A549 (cell line): ENCODE results near the gene CDT1. TPM values are rescaled to one million over a fixed set of nuclear protein-coding genes. Genes with fewer than 3 reads are reported as not detected.

Experiments used
- ATAC-seq, 2 experiments: fragments of 200-7000 bp in 1 of 2; fragments of >200 bp in 1 of 2; cut with Nextera tagmentation in 1 of 2; cut with Tn5 transposase in 1 of 2; 3 replicates each; pipeline versions ENCODE4 v1.8.0 to v1.9.1; 2018 to 2020; ENCODE audit warnings: mild to moderate bottlenecking in 1 of 2, moderate library complexity in 1 of 2
- CTCF ChIA-PET: fragments of 300-600 bp; sonication (Branson Sonifier 250); formaldehyde crosslinking; extraction: SDS; loops from one replicate; lab custom pipeline; 2021; ENCODE audit warnings: antibody characterized with exemption, inconsistent platforms; lab: Yijun Ruan, JAX
- POLR2A ChIA-PET: fragments of 350-600 bp; formaldehyde crosslinking; extraction: SDS; loops from one replicate; lab custom pipeline; 2021; ENCODE audit warnings: antibody characterized with exemption, inconsistent platforms; lab: Yijun Ruan, JAX
- DNase-seq, 2 experiments: peaks; one replicate each; pipeline versions ENCODE4 v3.0.0 to v3.0.0-alpha.2; 2011 to 2016; ENCODE audit warnings: low read depth in 1 of 2, low spot score in 1 of 2
- FAIRE-seq: peaks from 2 replicates; lab custom pipeline; 2011; peaks lifted over from hg19 to GRCh38; lab: Jason Lieb, UNC
- H3K27ac ChIP-seq, 2 experiments: fragments of >200 bp; sonication (Bioruptor Twin); formaldehyde crosslinking; 3 replicates each; pipeline ENCODE4 v1.5.1; 2016 to 2017
- H3K4me1 ChIP-seq: fragments of >200 bp; sonication (Bioruptor Twin); formaldehyde crosslinking; 3 replicates; pipeline ENCODE4 v1.6.1; 2016
- H3K4me2 ChIP-seq: fragments of >200 bp; sonication (Bioruptor Twin); formaldehyde crosslinking; 3 replicates; pipeline ENCODE4 v1.6.1; 2016
- H3K4me3 ChIP-seq: fragments of >200 bp; sonication (Bioruptor Twin); formaldehyde crosslinking; 3 replicates; pipeline ENCODE4 v1.5.1; 2016
- H3K9me3 ChIP-seq: fragments of >200 bp; sonication (Bioruptor Twin); formaldehyde crosslinking; 3 replicates; pipeline ENCODE4 v1.6.1; 2016
- ATOH8 ChIP-seq: fragments of 250-450 bp; sonication (Bioruptor Pico); IDR thresholded peaks from 2 replicates; pipeline ENCODE4 v1.5.0; 2020; ENCODE audit warnings: low read depth, mild to moderate bottlenecking, moderate library complexity
- BCL3 ChIP-seq: fragments of >200 bp; sonication (Bioruptor Twin); formaldehyde crosslinking; IDR thresholded peaks from 3 replicates; pipeline ENCODE4 v1.6.1; 2016
- CEBPB ChIP-seq, 2 experiments: fragments of >200 bp in 1 of 2; sonication (Bioruptor Twin) in 1 of 2; formaldehyde crosslinking in 1 of 2; IDR thresholded peaks; 2 replicates each; pipeline ENCODE4 v1.6.1; 2012 to 2016
- CHD2 ChIP-seq: fragments of 150-350 bp; IDR thresholded peaks from 2 replicates; pipeline ENCODE4 v1.6.1; 2014; ENCODE audit warnings: low read length; ENCODE audit not compliant: partially characterized antibody
- CHD4 ChIP-seq: fragments of 200-600 bp; sonication (generic); IDR thresholded peaks from 2 replicates; pipeline ENCODE4 v1.6.1; 2016; ENCODE audit warnings: antibody characterized with exemption, mild to moderate bottlenecking, borderline replicate concordance
- FOXS1 ChIP-seq: fragments of 250-450 bp; sonication (Bioruptor Pico); IDR thresholded peaks from 2 replicates; pipeline ENCODE4 v1.5.0; 2020; ENCODE audit warnings: mild to moderate bottlenecking, moderate library complexity
- HES2 ChIP-seq: fragments of >200 bp; sonication (Bioruptor Twin); formaldehyde crosslinking; IDR thresholded peaks from 2 replicates; pipeline ENCODE4 v1.6.1; 2016
- HEYL ChIP-seq: fragments of 250-450 bp; sonication (Bioruptor Pico); IDR thresholded peaks from 2 replicates; pipeline ENCODE4 v1.8.0; 2021; ENCODE audit warnings: mild to moderate bottlenecking, moderate library complexity
- HOXA7 ChIP-seq: fragments of 250-450 bp; sonication (Bioruptor Pico); IDR thresholded peaks from 2 replicates; pipeline ENCODE4 v1.5.0; 2020; ENCODE audit warnings: mild to moderate bottlenecking, moderate library complexity
- HOXB5 ChIP-seq: fragments of 250-450 bp; sonication (Bioruptor Pico); IDR thresholded peaks from 2 replicates; pipeline ENCODE4 v1.5.0; 2020; ENCODE audit warnings: mild to moderate bottlenecking, moderate library complexity
- JUN ChIP-seq, 2 experiments: fragments of >200 bp; sonication (Bioruptor Twin); formaldehyde crosslinking; IDR thresholded peaks; 2 replicates in 1 of 2; 3 replicates in 1 of 2; pipeline ENCODE4 v1.6.1; 2016 to 2017
- MAFK ChIP-seq: fragments of 450-650 bp; IDR thresholded peaks from 2 replicates; pipeline ENCODE4 v1.6.1; 2014; ENCODE audit not compliant: partially characterized antibody
- MAX ChIP-seq: IDR thresholded peaks from 2 replicates; pipeline ENCODE4 v1.6.1; 2012
- MYC ChIP-seq: IDR thresholded peaks from 2 replicates; pipeline ENCODE4 v1.6.1; 2012; ENCODE audit warnings: mild to moderate bottlenecking, inconsistent platforms, low read length, improper control_type of control experiment, borderline replicate concordance
- NFE2L2 ChIP-seq: fragments of 150-350 bp; conservative IDR thresholded peaks from 2 replicates; pipeline ENCODE4 v1.6.1; 2014; ENCODE audit warnings: low read length
- NPAS2 ChIP-seq: fragments of 250-450 bp; sonication (Bioruptor Pico); IDR thresholded peaks from 2 replicates; pipeline ENCODE4 v1.8.0; 2022; ENCODE audit warnings: mild to moderate bottlenecking, moderate library complexity, borderline replicate concordance
- PBX3 ChIP-seq: IDR thresholded peaks from 2 replicates; pipeline ENCODE4 v1.6.1; 2012
- POLR2AphosphoS2 ChIP-seq: conservative IDR thresholded peaks from 2 replicates; pipeline ENCODE4 v1.6.1; 2012; ENCODE audit warnings: low read length, improper control_type of control experiment, inconsistent platforms
- RAD21 ChIP-seq, 2 experiments: fragments of >200 bp in 1 of 2; sonication (Bioruptor Twin) in 1 of 2; formaldehyde crosslinking in 1 of 2; IDR thresholded peaks in 1 of 2; conservative IDR thresholded peaks in 1 of 2; 2 replicates in 1 of 2; 3 replicates in 1 of 2; pipeline ENCODE4 v1.6.1; 2012 to 2018; ENCODE audit warnings: inconsistent platforms in 1 of 2
- RCOR1 ChIP-seq: fragments of 150-350 bp; IDR thresholded peaks from 2 replicates; pipeline ENCODE4 v1.6.1; 2014; ENCODE audit warnings: antibody characterized with exemption, low read length, low read depth
- SREBF2 ChIP-seq: fragments of 450-650 bp; IDR thresholded peaks from 2 replicates; pipeline ENCODE4 v1.6.1; 2014; ENCODE audit warnings: mild to moderate bottlenecking, moderate library complexity
- TFCP2L1 ChIP-seq: fragments of 250-450 bp; sonication (Bioruptor Pico); IDR thresholded peaks from 2 replicates; pipeline ENCODE4 v1.5.0; 2021; ENCODE audit warnings: mild to moderate bottlenecking
- TP53 ChIP-seq: fragments of 250-450 bp; sonication (Bioruptor Pico); IDR thresholded peaks from 2 replicates; pipeline ENCODE4 v1.5.0; 2021; ENCODE audit warnings: mild to moderate bottlenecking, moderate library complexity
- ZFP36 ChIP-seq: fragments of 450-650 bp; IDR thresholded peaks from 2 replicates; pipeline ENCODE4 v1.6.1; 2014; ENCODE audit warnings: borderline replicate concordance; ENCODE audit not compliant: partially characterized antibody
- ZNF302 ChIP-seq: fragments of 250-450 bp; sonication (Bioruptor Pico); IDR thresholded peaks from 2 replicates; pipeline ENCODE4 v1.9.0; 2021; ENCODE audit warnings: inconsistent platforms, mild to moderate bottlenecking, moderate library complexity
- WGBS: methylation state at CpG from one replicate; pipeline ENCODE4 v1.1.6; 2017; ENCODE audit errors: missing lambda C conversion rate; 5-methylcytosine and 5-hydroxymethylcytosine counted together
- polyA plus RNA-seq, 4 experiments: library from polyadenylated mRNA; depleted of rRNA in 3 of 4; stranded (reverse); fragments of >200 nt; fragmentation: RNase III in 1 of 4; extraction: RNeasy Plus Mini Kit Qiagen cat#74134 plus additional on column Dnase treatment in 1 of 4; gene quantifications; 2 replicates in 3 of 4; 3 replicates in 1 of 4; pipeline ENCODE4 v1.2.3, GENCODE V29; 2011 to 2017

The CDT1 gene
- polyA plus RNA-seq, 2 of the 4 experiments (the other 2 are of a cell fraction): 3.8 to 16.0 TPM

- DNase-seq: no peak
- Histone ChIP-seq H3K27ac (no peak overlapping the region), H3K4me2 (no peak overlapping the region), H3K4me1 (peaks cover 37% of the 10 kb centered on the region), H3K9me3 (no peaks in the 10 kb centered on the region), H3K4me3 (no peak overlapping the region)
- ATAC-seq: no peak
- ChIA-PET POLR2A (no interaction called here), CTCF (interaction anchor here (0.7 to 31.8 kb wide), 7 partner anchors 7 to 785 kb away, joined by 3 to 596 read pairs (median 3); partner anchors contain the start of gene PIEZO1)
- 91% methylated on average over 32 of the region's 32 CpGs for WGBS
- no peak for FAIRE-seq
- TF ChIP-seq HOXA7 (no peak), MYC (no peak), JUN (IDR thresholded peaks at IDR 0.05) (no peak), FOXS1 (CRISPR knock-in tag) (no peak), CEBPB (IDR thresholded peaks at IDR 0.05) (no peak), NPAS2 (no peak), HEYL (CRISPR knock-in tag) (no peak), TP53 (CRISPR knock-in tag) (no peak), MAFK (no peak), RAD21 (conservative IDR thresholded peaks at IDR 0.05 in 1 of 2, IDR thresholded peaks at IDR 0.05 in 1 of 2) (no peak), ZNF302 (CRISPR knock-in tag) (no peak), TFCP2L1 (CRISPR knock-in tag) (no peak), ZFP36 (no peak), HES2 (no peak), CHD2 (no peak), ATOH8 (CRISPR knock-in tag) (no peak), SREBF2 (no peak)
Observed at GRCh38 chr16:88774544-88775393, 28.8 kb upstream of the CDT1 start.

GRCh38 chr16:88775825-88776224, 27.8 kb upstream of the CDT1 start:
- no peak overlapping the region for H3K4me2 ChIP-seq
- TF ChIP-seq NFE2L2: no peak
- TF ChIP-seq HOXB5 (CRISPR knock-in tag): no peak
- no peak for TF ChIP-seq RCOR1
- no peak for TF ChIP-seq MAX
- TF ChIP-seq POLR2AphosphoS2: no peak
- TF ChIP-seq PBX3: no peak
- no peak for TF ChIP-seq MAFK
- TF ChIP-seq CHD4: no peak
- TF ChIP-seq BCL3: no peak
- no peak for TF ChIP-seq MYC
- POLR2A ChIA-PET: no interaction called here
- no peak overlapping the region for H3K27ac ChIP-seq
- DNase-seq (no peak), FAIRE-seq (no peak), ATAC-seq (no peak)
- WGBS: 97% methylated on average over 17 of the region's 18 CpGs
- CTCF ChIA-PET: interaction anchor here (0.6 to 0.7 kb wide), 2 partner anchors 21 to 1315 kb away, joined by 3 read pairs; no protein-coding TSS in a partner anchor
- H3K4me3 ChIP-seq: no peak overlapping the region
- H3K4me1 ChIP-seq: peaks cover 37% of the 10 kb centered on the region
- no peaks in the 10 kb centered on the region for H3K9me3 ChIP-seq
